ENCODE measurements around the gene SPON1.
"Not testable (repeated sequence)": the region's sequence is repeated elsewhere in the genome, so short reads cannot be mapped to it uniquely, and the experiment has no call there.

- TF ChIP-seq CTCF (conservative IDR thresholded peaks at IDR 0.05; ENCODE audit: low read depth, low read length); EZH2phosphoT487 (IDR thresholded peaks at IDR 0.05; ENCODE audit: borderline replicate concordance, low read length); EZH2 (IDR thresholded peaks at IDR 0.05; ENCODE audit: low read length, unreplicated experiment): not testable (repeated sequence)
These were observed 73.0 kb downstream of the SPON1 start for GRCh38 chr11:14035526-14035925.
